Lung (tissue), 12 donors: ENCODE data around the gene NSD2. TPM values are rescaled to one million over a fixed set of nuclear protein-coding genes. Genes with fewer than 3 reads are reported as not detected.

Experiments
- ATAC-seq: fragments of 200-7000 bp; cut with Tn5 transposase; one replicate; pipeline ENCODE4 v1.9.1; 2020; ENCODE audit warnings: moderate number of reproducible peaks; ENCODE audit not compliant: insufficient read depth, low FRiP score
- DNase-seq, 3 donors: peaks; one replicate each; pipeline ENCODE4 v3.0.0-alpha.2; 2013 to 2017
- H3K27ac ChIP-seq, 2 donors: one replicate each; pipeline ENCODE4 v1.5.1; 2013; ENCODE audit warnings: mild to moderate bottlenecking in 2 of 2, moderate library complexity in 2 of 2, control low read depth in 1 of 2, inconsistent platforms in 1 of 2, low read depth in 1 of 2, low read length in 1 of 2
- H3K27me3 ChIP-seq, 3 donors: one replicate each; pipeline ENCODE4 v1.5.1; 2013; ENCODE audit warnings: low read length in 2 of 3; ENCODE audit not compliant: control insufficient read depth in 3 of 3, insufficient read depth in 3 of 3
- H3K36me3 ChIP-seq, 4 donors: one replicate each; pipeline ENCODE4 v1.5.1; 2013; ENCODE audit warnings: low read length in 4 of 4, mild to moderate bottlenecking in 1 of 4, moderate library complexity in 1 of 4; ENCODE audit not compliant: control insufficient read depth in 4 of 4, insufficient read depth in 4 of 4
- H3K4me1 ChIP-seq, 5 donors: one replicate each; pipeline ENCODE4 v1.5.1; 2013; ENCODE audit warnings: low read length in 5 of 5, mild to moderate bottlenecking in 2 of 5, moderate library complexity in 1 of 5; ENCODE audit not compliant: control insufficient read depth in 5 of 5, insufficient read depth in 5 of 5
- H3K4me3 ChIP-seq: one replicate; pipeline ENCODE4 v1.5.1; 2013; ENCODE audit warnings: mild to moderate bottlenecking, control low read depth, moderate library complexity
- H3K9ac ChIP-seq, 2 donors: one replicate each; pipeline ENCODE4 v1.5.1; 2013; ENCODE audit warnings: low read length in 2 of 2, control low read depth in 1 of 2; ENCODE audit not compliant: insufficient read depth in 1 of 2
- H3K9me3 ChIP-seq, 4 donors: one replicate each; pipeline ENCODE4 v1.5.1; 2013; ENCODE audit warnings: low read length in 3 of 4, mild to moderate bottlenecking in 1 of 4, moderate library complexity in 1 of 4; ENCODE audit not compliant: control insufficient read depth in 4 of 4, insufficient read depth in 3 of 4
- WGBS, 2 donors: extraction: QIAGEN DNeasy Blood & Tissue Kit; methylation state at CpG; one replicate each; pipeline ENCODE4 v1.1.7; 2013; 5-methylcytosine and 5-hydroxymethylcytosine counted together
- polyA plus RNA-seq, 2 donors: library from polyadenylated mRNA; stranded (reverse); fragments of 200-250 nt; gene quantifications; one replicate each; pipeline ENCODE4 v1.2.1, GENCODE V29; 2013
- total RNA-seq, 2 donors: library from RNA; depleted of rRNA in 1 of 2; stranded (reverse); fragments of >200 nt in 1 of 2; gene quantifications; one replicate each; pipeline ENCODE4 v1.2.1, GENCODE V29; 2014 to 2021
- TF ChIP-seq, protein P1 (sequence below): IDR thresholded peaks from 2 replicates; pipeline ENCODE4 v1.5.1; 2012; ENCODE audit warnings: mild to moderate bottlenecking; ENCODE audit errors: control extremely low read depth, extremely low read depth
- donor health status: control.
- donor health status: control.
- donor health status: Bipolar disorder and iron deficiency.
- donor health status: healthy.
- donor health status: DM: yes; HTN: yes; CAD: no.

The NSD2 gene
- total and polyA plus RNA-seq, 4 donors, result 12.7 to 66.2 (median 28.3) TPM

DNA sequence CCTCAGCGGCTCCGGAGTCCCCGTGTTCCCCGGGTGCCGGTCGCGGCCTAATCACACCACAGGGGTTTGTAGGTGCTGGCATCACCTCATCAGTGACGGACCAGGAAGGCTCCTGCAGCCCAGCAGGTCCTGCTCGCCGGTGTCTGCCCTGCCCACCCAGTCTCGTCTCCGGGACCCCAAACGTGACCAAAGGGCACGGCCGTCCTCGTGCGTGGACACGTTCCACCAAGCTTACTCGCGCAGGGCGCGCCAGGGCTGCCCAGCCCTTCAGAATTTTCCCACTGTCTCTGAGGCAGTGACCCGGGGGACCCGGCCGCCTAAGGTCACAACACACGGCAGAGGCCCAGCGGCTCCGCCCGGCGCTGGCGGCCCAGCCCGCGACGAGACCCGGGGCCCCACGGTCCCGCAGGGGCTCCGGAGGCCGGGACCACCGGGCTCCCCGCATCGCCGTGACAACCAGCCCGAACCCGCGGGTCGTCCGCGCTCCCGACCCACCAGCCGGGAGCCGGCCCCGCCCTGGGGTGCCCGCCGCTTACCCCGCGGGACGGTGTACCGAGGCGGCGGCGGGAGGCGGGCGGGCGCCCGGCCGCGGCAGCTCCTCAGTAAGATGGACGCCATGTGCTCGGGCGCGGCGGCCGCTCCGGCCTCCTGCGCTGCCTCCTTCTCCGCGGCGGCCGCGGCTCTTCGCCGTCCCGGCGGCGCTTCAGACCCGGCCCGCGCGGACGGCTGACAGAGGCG is 15.7 kb upstream of the NSD2 start:
- ATAC-seq (peak; percentile 9), DNase-seq (no peak)
- H3K27ac ChIP-seq, result peak overlapping the region; percentile 91 to 95
- peaks cover 2 to 29% (median 12%) of the 10 kb centered on the region in 5 donors for H3K4me1 ChIP-seq
- peaks cover 0 to 2% (median 0%) of the 10 kb centered on the region in 4 donors for H3K36me3 ChIP-seq
- H3K9ac ChIP-seq, result peak overlapping the region; percentile 37 to 38
- TF ChIP-seq, protein P1, sequence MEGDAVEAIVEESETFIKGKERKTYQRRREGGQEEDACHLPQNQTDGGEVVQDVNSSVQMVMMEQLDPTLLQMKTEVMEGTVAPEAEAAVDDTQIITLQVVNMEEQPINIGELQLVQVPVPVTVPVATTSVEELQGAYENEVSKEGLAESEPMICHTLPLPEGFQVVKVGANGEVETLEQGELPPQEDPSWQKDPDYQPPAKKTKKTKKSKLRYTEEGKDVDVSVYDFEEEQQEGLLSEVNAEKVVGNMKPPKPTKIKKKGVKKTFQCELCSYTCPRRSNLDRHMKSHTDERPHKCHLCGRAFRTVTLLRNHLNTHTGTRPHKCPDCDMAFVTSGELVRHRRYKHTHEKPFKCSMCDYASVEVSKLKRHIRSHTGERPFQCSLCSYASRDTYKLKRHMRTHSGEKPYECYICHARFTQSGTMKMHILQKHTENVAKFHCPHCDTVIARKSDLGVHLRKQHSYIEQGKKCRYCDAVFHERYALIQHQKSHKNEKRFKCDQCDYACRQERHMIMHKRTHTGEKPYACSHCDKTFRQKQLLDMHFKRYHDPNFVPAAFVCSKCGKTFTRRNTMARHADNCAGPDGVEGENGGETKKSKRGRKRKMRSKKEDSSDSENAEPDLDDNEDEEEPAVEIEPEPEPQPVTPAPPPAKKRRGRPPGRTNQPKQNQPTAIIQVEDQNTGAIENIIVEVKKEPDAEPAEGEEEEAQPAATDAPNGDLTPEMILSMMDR, result no peak
- no peaks in the 10 kb centered on the region for H3K27me3 ChIP-seq
- no peaks in the 10 kb centered on the region for H3K9me3 ChIP-seq
- H3K4me3 ChIP-seq, result peak overlapping the region; percentile 90
- 1% methylated on average over 76 to 92 of the region's 92 CpGs for WGBS, 2 donors

- Histone ChIP-seq H3K27me3 (no peaks in the 10 kb centered on the region), H3K4me1 (peaks cover 2 to 29% (median 8%) of the 10 kb centered on the region in 5 donors), H3K36me3 (peaks cover 0 to 2% (median 0%) of the 10 kb centered on the region in 4 donors), H3K4me3 (peak within 1 kb of the TSS; percentile 90), H3K9ac (peak within 1 kb of the TSS; percentile 37 to 38), H3K9me3 (no peaks in the 10 kb centered on the region), H3K27ac (peak within 1 kb of the TSS; percentile 91 to 95)
- ATAC-seq (peak; percentile 98), DNase-seq (peak; percentile 91 to 97 (median 95))
- 0% methylated on average over 87 to 107 of the region's 107 CpGs for WGBS, 2 donors
- TF ChIP-seq, protein P1, result no peak
Measured at GRCh38 chr4:1856071-1856942, 14.9 kb upstream of the NSD2 start, which contains the start of gene LETM1. Gene LETM1, minus strand, starts transcription at chr4:1856156. Its CDS starts 206 bp downstream, at chr4:1855950.

DNA sequence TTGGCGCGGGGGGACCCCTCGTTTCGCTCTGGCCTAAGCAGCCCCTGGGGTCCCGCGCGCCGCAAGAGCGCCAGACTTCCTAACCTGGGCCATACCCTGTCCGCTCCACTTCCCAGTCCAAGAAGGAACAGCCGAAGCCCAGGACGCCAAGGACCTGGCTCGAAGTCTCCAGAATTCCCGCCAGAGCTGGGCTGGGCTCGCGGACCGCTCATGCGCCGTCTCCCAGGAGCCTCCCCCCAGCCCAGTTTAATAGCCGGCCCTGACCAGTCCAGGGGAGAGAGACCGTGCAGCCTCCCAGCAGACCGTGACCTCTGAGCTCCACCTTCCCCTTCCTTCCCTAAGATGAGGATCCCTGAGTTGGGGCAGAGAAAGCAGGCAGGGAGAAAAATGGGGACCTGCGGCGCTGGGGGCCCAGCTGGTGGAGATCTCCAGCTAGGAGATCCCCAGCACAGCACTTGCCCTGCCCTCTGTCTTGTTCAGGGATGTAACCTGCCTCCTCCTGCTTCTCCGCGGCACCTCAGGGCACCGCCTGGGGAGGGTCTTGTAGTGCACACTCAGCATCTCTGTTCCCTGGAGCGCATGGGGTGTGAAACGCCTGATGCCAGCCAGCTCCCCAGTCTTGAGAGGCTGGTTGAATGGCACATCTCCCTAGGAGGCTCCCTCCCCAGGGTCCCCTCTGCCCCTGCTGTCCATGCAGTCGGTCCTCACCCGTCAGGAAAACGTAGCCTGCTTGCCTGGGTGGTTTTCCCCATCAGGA is 14.1 kb upstream of the NSD2 start:
- ATAC-seq, result no peak
- Histone ChIP-seq H3K27ac (peak overlapping the region; percentile 76 to 91), H3K4me1 (peaks cover 2 to 28% (median 5%) of the 10 kb centered on the region in 5 donors), H3K9me3 (no peaks in the 10 kb centered on the region), H3K36me3 (peaks cover 0 to 2% (median 0%) of the 10 kb centered on the region in 4 donors), H3K4me3 (peak overlapping the region; percentile 90), H3K27me3 (no peaks in the 10 kb centered on the region), H3K9ac (peak overlapping the region in 1 of 2 donors; percentile 11)
- TF ChIP-seq, protein P1, result no peak
- WGBS, 2 donors, result 26 to 29% methylated on average over 29 to 32 of the region's 32 CpGs
- peak in 1 of 3 donors; percentile 41 for DNase-seq
